DOHH2 (cell line): ENCODE measurements around the gene LSM7.

Experiments
- EZH2phosphoT487 ChIP-seq: fragments of 200-600 bp; sonication (generic); IDR thresholded peaks from 2 replicates; pipeline ENCODE4 v1.6.1; 2017; ENCODE audit warnings: borderline replicate concordance, mild to moderate bottlenecking, antibody characterized with exemption, low read length, moderate library complexity, mixed read lengths
- TF ChIP-seq, protein P1 (sequence below): fragments of 200-600 bp; sonication (generic); IDR thresholded peaks from one replicate; pipeline ENCODE4 v1.5.1; 2014; ENCODE audit warnings: antibody characterized with exemption, mild to moderate bottlenecking, low read depth, low read length; ENCODE audit not compliant: poor library complexity, severe bottlenecking

DNA sequence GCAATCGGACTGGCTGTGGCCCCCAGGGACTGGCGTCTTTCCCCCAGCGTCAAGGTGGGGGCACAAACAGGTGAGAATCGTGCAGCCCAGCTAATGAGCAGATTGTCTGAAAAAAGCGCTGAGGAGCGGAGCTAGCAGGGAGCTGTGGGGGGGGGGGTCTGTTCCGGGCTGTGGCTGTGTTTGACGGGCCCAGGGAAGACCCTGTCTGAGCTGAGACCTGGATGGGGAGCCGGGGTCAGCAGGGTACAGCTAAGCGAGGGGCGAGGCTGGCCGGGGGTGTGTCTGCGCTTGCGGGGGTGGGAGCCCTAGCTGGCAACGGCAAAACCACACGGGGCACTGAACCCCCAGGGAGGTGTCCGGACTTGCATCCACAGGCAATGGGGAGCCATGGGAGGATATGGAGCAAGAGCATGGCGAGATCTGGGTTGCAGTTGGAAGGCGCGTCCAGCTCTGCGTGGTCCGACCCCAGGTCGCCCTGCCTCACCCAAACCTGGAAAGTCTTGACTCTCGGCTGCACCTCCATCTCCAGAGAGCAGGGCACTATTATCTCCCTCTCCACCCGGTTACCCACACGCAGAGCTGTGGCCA, 25.1 kb downstream of the LSM7 start:
- TF ChIP-seq, protein P1, sequence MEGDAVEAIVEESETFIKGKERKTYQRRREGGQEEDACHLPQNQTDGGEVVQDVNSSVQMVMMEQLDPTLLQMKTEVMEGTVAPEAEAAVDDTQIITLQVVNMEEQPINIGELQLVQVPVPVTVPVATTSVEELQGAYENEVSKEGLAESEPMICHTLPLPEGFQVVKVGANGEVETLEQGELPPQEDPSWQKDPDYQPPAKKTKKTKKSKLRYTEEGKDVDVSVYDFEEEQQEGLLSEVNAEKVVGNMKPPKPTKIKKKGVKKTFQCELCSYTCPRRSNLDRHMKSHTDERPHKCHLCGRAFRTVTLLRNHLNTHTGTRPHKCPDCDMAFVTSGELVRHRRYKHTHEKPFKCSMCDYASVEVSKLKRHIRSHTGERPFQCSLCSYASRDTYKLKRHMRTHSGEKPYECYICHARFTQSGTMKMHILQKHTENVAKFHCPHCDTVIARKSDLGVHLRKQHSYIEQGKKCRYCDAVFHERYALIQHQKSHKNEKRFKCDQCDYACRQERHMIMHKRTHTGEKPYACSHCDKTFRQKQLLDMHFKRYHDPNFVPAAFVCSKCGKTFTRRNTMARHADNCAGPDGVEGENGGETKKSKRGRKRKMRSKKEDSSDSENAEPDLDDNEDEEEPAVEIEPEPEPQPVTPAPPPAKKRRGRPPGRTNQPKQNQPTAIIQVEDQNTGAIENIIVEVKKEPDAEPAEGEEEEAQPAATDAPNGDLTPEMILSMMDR: no peak
- no peak for TF ChIP-seq EZH2phosphoT487
